ENCODE data around the gene NCDN.

The NCDN gene

DNA sequence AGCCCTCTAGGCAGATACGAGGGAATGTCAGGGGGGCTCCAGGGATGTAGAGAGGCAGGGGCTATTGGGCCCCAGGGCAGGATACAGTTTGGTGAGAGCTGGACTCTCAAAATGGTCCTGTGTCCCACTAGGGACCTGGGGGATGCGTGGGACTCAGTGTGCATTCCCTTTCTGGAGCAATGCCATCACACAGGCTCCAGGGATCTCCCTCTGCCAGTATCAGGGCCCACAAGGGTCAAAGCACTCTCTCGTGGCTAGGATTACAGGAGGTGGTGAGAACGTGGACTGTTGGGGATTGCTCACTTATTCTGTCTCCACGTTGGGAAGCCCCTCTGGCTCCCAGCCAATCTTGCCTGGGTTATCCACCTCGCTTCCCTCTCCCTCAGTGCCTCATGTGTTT lies 26.2 kb upstream of the NCDN start:
- H3K79me2 ChIP-seq = peaks cover 5% of the 10 kb centered on the region
- no peak overlapping the region for H3K4me2 ChIP-seq (ENCODE audit: low read length)
- H3K9ac ChIP-seq = no peak overlapping the region
- H2AFZ ChIP-seq = no peak overlapping the region
- no peaks in the 10 kb centered on the region for H3K36me3 ChIP-seq (ENCODE audit: control insufficient read depth, insufficient read depth, low read length)
- no peak overlapping the region for H3K27ac ChIP-seq
- no peaks in the 10 kb centered on the region for H3K27me3 ChIP-seq (ENCODE audit: control insufficient read depth, insufficient read depth, low read length)
- H3K9me3 ChIP-seq (ENCODE audit: control insufficient read depth, low read length) = no peaks in the 10 kb centered on the region
- TF ChIP-seq, protein P1, sequence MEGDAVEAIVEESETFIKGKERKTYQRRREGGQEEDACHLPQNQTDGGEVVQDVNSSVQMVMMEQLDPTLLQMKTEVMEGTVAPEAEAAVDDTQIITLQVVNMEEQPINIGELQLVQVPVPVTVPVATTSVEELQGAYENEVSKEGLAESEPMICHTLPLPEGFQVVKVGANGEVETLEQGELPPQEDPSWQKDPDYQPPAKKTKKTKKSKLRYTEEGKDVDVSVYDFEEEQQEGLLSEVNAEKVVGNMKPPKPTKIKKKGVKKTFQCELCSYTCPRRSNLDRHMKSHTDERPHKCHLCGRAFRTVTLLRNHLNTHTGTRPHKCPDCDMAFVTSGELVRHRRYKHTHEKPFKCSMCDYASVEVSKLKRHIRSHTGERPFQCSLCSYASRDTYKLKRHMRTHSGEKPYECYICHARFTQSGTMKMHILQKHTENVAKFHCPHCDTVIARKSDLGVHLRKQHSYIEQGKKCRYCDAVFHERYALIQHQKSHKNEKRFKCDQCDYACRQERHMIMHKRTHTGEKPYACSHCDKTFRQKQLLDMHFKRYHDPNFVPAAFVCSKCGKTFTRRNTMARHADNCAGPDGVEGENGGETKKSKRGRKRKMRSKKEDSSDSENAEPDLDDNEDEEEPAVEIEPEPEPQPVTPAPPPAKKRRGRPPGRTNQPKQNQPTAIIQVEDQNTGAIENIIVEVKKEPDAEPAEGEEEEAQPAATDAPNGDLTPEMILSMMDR (IDR thresholded peaks at IDR 0.05) = no peak
- H3K4me3 ChIP-seq (ENCODE audit: low read depth, low read length) = no peak overlapping the region
- no peaks in the 10 kb centered on the region for H3K4me1 ChIP-seq

- TF ChIP-seq, protein P1 (IDR thresholded peaks at IDR 0.05) = no peak
- Histone ChIP-seq H3K27ac (no peak overlapping the region), H3K36me3 (ENCODE audit: control insufficient read depth, insufficient read depth, low read length) (no peaks in the 10 kb centered on the region), H2AFZ (no peak overlapping the region), H3K9ac (no peak overlapping the region), H3K27me3 (ENCODE audit: control insufficient read depth, insufficient read depth, low read length) (no peaks in the 10 kb centered on the region), H3K4me2 (ENCODE audit: low read length) (no peak overlapping the region), H3K79me2 (peaks cover 5% of the 10 kb centered on the region), H3K4me1 (no peaks in the 10 kb centered on the region), H3K4me3 (ENCODE audit: low read depth, low read length) (no peak overlapping the region), H3K9me3 (ENCODE audit: control insufficient read depth, low read length) (no peaks in the 10 kb centered on the region)
These were observed 24.9 kb upstream of the NCDN start for GRCh38 chr1:35532497-35533223.

- peak overlapping the region; percentile 4 for H3K4me2 ChIP-seq (ENCODE audit: low read length)
- no peaks in the 10 kb centered on the region for H3K36me3 ChIP-seq (ENCODE audit: control insufficient read depth, insufficient read depth, low read length)
- H3K27me3 ChIP-seq (ENCODE audit: control insufficient read depth, insufficient read depth, low read length) = no peaks in the 10 kb centered on the region
- no peak overlapping the region for H3K4me3 ChIP-seq (ENCODE audit: low read depth, low read length)
- H3K79me2 ChIP-seq = peaks cover 5% of the 10 kb centered on the region
- no peak overlapping the region for H3K27ac ChIP-seq
- no peaks in the 10 kb centered on the region for H3K9me3 ChIP-seq (ENCODE audit: control insufficient read depth, low read length)
- H2AFZ ChIP-seq = no peak overlapping the region
- H3K4me1 ChIP-seq = no peaks in the 10 kb centered on the region
- TF ChIP-seq, protein P1 (IDR thresholded peaks at IDR 0.05) = no peak
- no peak overlapping the region for H3K9ac ChIP-seq
These were observed 24.0 kb upstream of the NCDN start for GRCh38 chr1:35533586-35533985.

GRCh38 chr1:35535243-35535642 lies 22.4 kb upstream of the NCDN start:
- Histone ChIP-seq H3K4me3 (ENCODE audit: low read depth, low read length) (no peak overlapping the region), H3K79me2 (peaks cover 7% of the 10 kb centered on the region), H3K36me3 (ENCODE audit: control insufficient read depth, insufficient read depth, low read length) (no peaks in the 10 kb centered on the region), H3K27ac (no peak overlapping the region), H3K27me3 (ENCODE audit: control insufficient read depth, insufficient read depth, low read length) (no peaks in the 10 kb centered on the region), H2AFZ (no peak overlapping the region), H3K4me2 (ENCODE audit: low read length) (no peak overlapping the region), H3K4me1 (no peaks in the 10 kb centered on the region), H3K9ac (no peak overlapping the region), H3K9me3 (ENCODE audit: control insufficient read depth, low read length) (no peaks in the 10 kb centered on the region)
- TF ChIP-seq, protein P1 (IDR thresholded peaks at IDR 0.05) = no peak

Data from parathyroid adenoma (tissue), 2 donors.